GM23248 (cell line): ENCODE results near the gene AJM1.

Experiments used
- EZH2 ChIP-seq: fragments of 200-600 bp; sonication (generic); IDR thresholded peaks from 2 replicates; pipeline ENCODE4 v1.6.1; 2018; ENCODE audit warnings: antibody characterized with exemption, mild to moderate bottlenecking; ENCODE audit not compliant: insufficient read depth, poor library complexity, severe bottlenecking
- EZH2phosphoT487 ChIP-seq: fragments of 200-600 bp; sonication (generic); IDR thresholded peaks from 2 replicates; pipeline ENCODE4 v1.6.1; 2018; ENCODE audit warnings: antibody characterized with exemption, moderate library complexity, mild to moderate bottlenecking, low read depth; ENCODE audit not compliant: insufficient read depth

DNA sequence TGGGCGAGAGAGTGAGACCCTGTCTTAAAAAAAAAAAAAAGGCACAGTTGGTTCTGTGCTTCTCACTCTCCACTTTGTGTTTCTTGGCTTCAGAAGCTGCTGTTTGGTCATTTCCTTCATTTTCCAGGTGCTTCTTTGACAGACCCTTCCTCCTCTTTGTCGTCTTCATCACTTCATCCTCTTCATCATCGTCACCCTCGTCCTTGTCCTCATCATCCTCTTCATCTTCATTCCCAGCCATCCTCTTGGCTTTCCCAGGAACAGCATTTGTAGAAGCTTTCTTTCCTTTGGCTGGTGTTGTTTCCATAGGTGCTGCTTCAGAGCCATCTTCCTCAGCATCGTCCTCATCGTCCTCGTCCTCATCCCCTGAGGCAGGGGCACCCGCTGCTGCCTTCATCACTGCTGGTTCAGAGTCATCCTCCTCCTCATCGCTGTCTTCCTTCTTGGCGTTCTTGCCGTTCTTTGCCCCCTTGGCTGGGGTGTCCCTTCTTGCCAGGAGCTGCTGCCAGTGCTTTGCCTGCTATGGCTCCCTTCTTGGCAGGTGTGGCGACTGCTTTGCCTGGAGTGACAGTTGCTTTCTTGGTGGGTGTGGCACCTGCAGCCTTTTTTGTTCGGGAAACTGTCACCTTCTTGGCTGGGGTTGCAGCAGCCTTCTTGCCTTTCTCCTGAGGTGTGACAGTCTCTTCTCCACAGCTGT lies 27.4 kb upstream of the AJM1 start:
- TF ChIP-seq EZH2: no peak
- no peak for TF ChIP-seq EZH2phosphoT487
